SK-N-SH (cell line): Measurements from ENCODE around the gene ZNF107. TPM values are rescaled to one million over a fixed set of nuclear protein-coding genes. Genes with fewer than 3 reads are reported as not detected.
"Not testable (repeated sequence)": the region's sequence is repeated elsewhere in the genome, so short reads cannot be mapped to it uniquely, and the experiment has no call there.

ENCODE experiments used
- CTCF ChIA-PET: fragments of 300-600, 350-600 bp; formaldehyde crosslinking; extraction: SDS; loops from one replicate; lab custom pipeline; 2021; lab: Yijun Ruan, JAX
- POLR2A ChIA-PET: fragments of 350-600 bp; sonication (Branson Sonifier 250); formaldehyde crosslinking; extraction: SDS; loops from one replicate; lab custom pipeline; 2020; ENCODE audit warnings: antibody characterized with exemption, inconsistent platforms; lab: Yijun Ruan, JAX
- DNase-seq: peaks from one replicate; pipeline ENCODE4 v3.0.0; 2012
- H2AFZ ChIP-seq: fragments of 200-600 bp; sonication (generic); 2 replicates; pipeline ENCODE4 v1.8.1; 2016; ENCODE audit warnings: antibody characterized with exemption, mild to moderate bottlenecking, low read depth
- H3F3A ChIP-seq: fragments of 200-600 bp; sonication (generic); replicated peaks from 2 replicates; pipeline ENCODE3; 2016; ENCODE audit warnings: antibody characterized with exemption, mild to moderate bottlenecking; ENCODE audit not compliant: insufficient read depth
- H3K27ac ChIP-seq, 2 experiments: fragments of 200-500 bp in 1 of 2; fragments of 200-600 bp in 1 of 2; sonication (Bioruptor generic) in 1 of 2; sonication (generic), shearing (Covaris generic) in 1 of 2; 2 replicates each; pipeline versions ENCODE4 v1.5.1 to v1.6.1; 2014 to 2016; ENCODE audit warnings: low read depth in 2 of 2, inconsistent platforms in 1 of 2, low read length in 1 of 2, mild to moderate bottlenecking in 1 of 2, mixed read lengths in 1 of 2
- H3K27me3 ChIP-seq: fragments of 200-600 bp; sonication (generic), shearing (Covaris generic); 2 replicates; pipeline ENCODE4 v1.6.1; 2016; ENCODE audit warnings: mixed run types; ENCODE audit not compliant: insufficient read depth
- H3K36me3 ChIP-seq, 2 experiments: fragments of 200-500 bp in 1 of 2; fragments of 200-600 bp in 1 of 2; sonication (Bioruptor generic) in 1 of 2; sonication (generic) in 1 of 2; replicated peaks in 1 of 2; 2 replicates each; pipeline versions ENCODE3 to v1.5.1; 2014 to 2016; ENCODE audit warnings: low read length in 1 of 2, mild to moderate bottlenecking in 1 of 2; ENCODE audit not compliant: insufficient read depth in 2 of 2, control insufficient read depth in 1 of 2
- H3K4me1 ChIP-seq, 2 experiments: fragments of 200-500 bp in 1 of 2; fragments of 200-600 bp in 1 of 2; sonication (Bioruptor generic) in 1 of 2; sonication (generic), shearing (Covaris generic) in 1 of 2; 2 replicates each; pipeline versions ENCODE4 v1.5.1 to v1.6.1; 2014 to 2016; ENCODE audit warnings: low read depth in 1 of 2, low read length in 1 of 2, mixed run types in 1 of 2; ENCODE audit not compliant: insufficient read depth in 2 of 2, control insufficient read depth in 1 of 2
- H3K4me2 ChIP-seq: fragments of 200-600 bp; sonication (generic), shearing (Covaris generic); 2 replicates; pipeline ENCODE4 v1.6.1; 2017; ENCODE audit warnings: mixed run types
- H3K4me3 ChIP-seq, 2 experiments: fragments of 200-500 bp in 1 of 2; fragments of 200-600 bp in 1 of 2; sonication (Bioruptor generic) in 1 of 2; sonication (generic), shearing (Covaris generic) in 1 of 2; 2 replicates each; pipeline versions ENCODE4 v1.5.1 to v1.8.1; 2014 to 2016; ENCODE audit warnings: low read depth in 2 of 2, inconsistent platforms in 1 of 2, low read length in 1 of 2, mild to moderate bottlenecking in 1 of 2, mixed read lengths in 1 of 2, moderate library complexity in 1 of 2
- H3K79me2 ChIP-seq: fragments of 200-600 bp; sonication (generic); 2 replicates; pipeline ENCODE4 v1.8.1; 2017; ENCODE audit warnings: mild to moderate bottlenecking; ENCODE audit not compliant: insufficient read depth
- H3K9ac ChIP-seq: fragments of 200-600 bp; sonication (generic); 2 replicates; pipeline ENCODE4 v1.6.1; 2017; ENCODE audit warnings: mixed run types
- H3K9me2 ChIP-seq: fragments of 200-600 bp; sonication (generic); 2 replicates; pipeline ENCODE4 v1.6.1; 2017; ENCODE audit warnings: mixed run types
- H3K9me3 ChIP-seq: fragments of 200-600 bp; sonication (generic); 2 replicates; pipeline ENCODE4 v1.6.1; 2017; ENCODE audit warnings: mixed run types, mild to moderate bottlenecking, moderate library complexity
- H4K20me1 ChIP-seq: fragments of 200-600 bp; sonication (generic); 2 replicates; pipeline ENCODE4 v1.6.1; 2017; ENCODE audit warnings: mild to moderate bottlenecking, mixed run types; ENCODE audit not compliant: insufficient read depth
- CHD2 ChIP-seq: fragments of 150-350 bp; IDR thresholded peaks from 2 replicates; pipeline ENCODE4 v1.6.1; 2018; ENCODE audit warnings: low read length; ENCODE audit not compliant: partially characterized antibody
- FOXJ3 ChIP-seq: sonication (generic); formaldehyde crosslinking; IDR thresholded peaks from 2 replicates; pipeline ENCODE4 v1.5.1; 2020; ENCODE audit warnings: mild to moderate bottlenecking, missing genetic modification reagents
- FOXM1 ChIP-seq: IDR thresholded peaks from 2 replicates; pipeline ENCODE4 v1.4.0; 2012; ENCODE audit warnings: low read depth, mild to moderate bottlenecking
- RXRA ChIP-seq: IDR thresholded peaks from 2 replicates; pipeline ENCODE4 v1.4.0; 2012; ENCODE audit warnings: low read depth, mild to moderate bottlenecking, borderline replicate concordance
- WGBS: methylation state at CpG from one replicate; pipeline ENCODE4 v1.1.6; 2017; ENCODE audit warnings: low lambda C conversion rate; 5-methylcytosine and 5-hydroxymethylcytosine counted together
- polyA plus RNA-seq, 3 experiments: library from polyadenylated mRNA; depleted of rRNA; stranded (reverse); fragments of >200 nt; gene quantifications; 2 replicates each; pipeline ENCODE4 v1.2.3, GENCODE V29; 2012
- TF ChIP-seq, protein P1 (sequence below): fragments of 150-350 bp; IDR thresholded peaks from 2 replicates; pipeline ENCODE4 v1.6.1; 2017; ENCODE audit warnings: antibody characterized with exemption, low read length, low read depth, borderline replicate concordance
- TF ChIP-seq, protein P2 (sequence below): IDR thresholded peaks from 2 replicates; pipeline ENCODE4 v1.4.0; 2012; ENCODE audit warnings: low read depth, borderline replicate concordance

The ZNF107 gene
- polyA plus RNA-seq, 1 of the 3 experiments (the other 2 are of a cell fraction) = 2.0 TPM

DNA sequence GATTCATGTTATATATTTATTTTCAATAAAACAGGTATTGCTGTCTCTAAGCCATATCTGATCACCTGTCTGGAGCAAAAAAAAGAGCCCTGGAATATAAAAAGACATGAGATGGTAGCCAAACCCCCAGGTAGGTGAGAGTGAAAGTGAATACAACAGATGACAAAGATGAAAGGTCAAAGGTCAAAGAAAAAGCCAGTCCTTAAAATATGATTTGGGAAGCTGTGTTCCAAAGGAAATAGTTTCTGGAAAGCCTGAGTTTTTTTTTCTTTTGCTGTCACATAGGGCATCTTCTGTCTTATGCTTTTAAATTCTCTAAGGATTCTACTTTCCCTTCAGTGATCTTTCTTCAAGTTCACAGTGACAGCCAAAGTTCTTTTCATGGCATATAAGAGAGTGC lies 25.9 kb downstream of the ZNF107 start:
- CTCF ChIA-PET = interaction anchor here (1.5 kb wide), 1 partner anchor 16 kb away, joined by 3 read pairs; no protein-coding TSS in a partner anchor
- no peak for DNase-seq
- Histone ChIP-seq H3K27me3 (no peaks in the 10 kb centered on the region), H3K9me3 (peaks cover 6% of the 10 kb centered on the region), H3K79me2 (peaks cover 39% of the 10 kb centered on the region; the same call in 1 of the 2 replicates), H3F3A (no peaks in the 10 kb centered on the region), H3K9me2 (no peaks in the 10 kb centered on the region), H3K27ac (no peak overlapping the region), H3K4me1 (peaks cover 0 to 3% of the 10 kb centered on the region in 2 experiments; a peak in 1 of 4 replicates), H3K9ac (no peak overlapping the region), H2AFZ (no peak overlapping the region), H3K4me3 (no peak overlapping the region), H3K36me3 (peaks cover 39 to 65% of the 10 kb centered on the region in 2 experiments), H4K20me1 (no peaks in the 10 kb centered on the region), H3K4me2 (no peak overlapping the region)
- TF ChIP-seq, protein P1, sequence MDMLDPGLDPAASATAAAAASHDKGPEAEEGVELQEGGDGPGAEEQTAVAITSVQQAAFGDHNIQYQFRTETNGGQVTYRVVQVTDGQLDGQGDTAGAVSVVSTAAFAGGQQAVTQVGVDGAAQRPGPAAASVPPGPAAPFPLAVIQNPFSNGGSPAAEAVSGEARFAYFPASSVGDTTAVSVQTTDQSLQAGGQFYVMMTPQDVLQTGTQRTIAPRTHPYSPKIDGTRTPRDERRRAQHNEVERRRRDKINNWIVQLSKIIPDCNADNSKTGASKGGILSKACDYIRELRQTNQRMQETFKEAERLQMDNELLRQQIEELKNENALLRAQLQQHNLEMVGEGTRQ = no peak
- TF ChIP-seq FOXM1 = no peak
- POLR2A ChIA-PET = no interaction called here

- H3K4me2 ChIP-seq, CTCF ChIA-PET: not testable (repeated sequence)
- WGBS = 97% methylated on average over 12 of the region's 12 CpGs
Measured at GRCh38 chr7:64697863-64698262, 31.9 kb downstream of the ZNF107 start.

DNA sequence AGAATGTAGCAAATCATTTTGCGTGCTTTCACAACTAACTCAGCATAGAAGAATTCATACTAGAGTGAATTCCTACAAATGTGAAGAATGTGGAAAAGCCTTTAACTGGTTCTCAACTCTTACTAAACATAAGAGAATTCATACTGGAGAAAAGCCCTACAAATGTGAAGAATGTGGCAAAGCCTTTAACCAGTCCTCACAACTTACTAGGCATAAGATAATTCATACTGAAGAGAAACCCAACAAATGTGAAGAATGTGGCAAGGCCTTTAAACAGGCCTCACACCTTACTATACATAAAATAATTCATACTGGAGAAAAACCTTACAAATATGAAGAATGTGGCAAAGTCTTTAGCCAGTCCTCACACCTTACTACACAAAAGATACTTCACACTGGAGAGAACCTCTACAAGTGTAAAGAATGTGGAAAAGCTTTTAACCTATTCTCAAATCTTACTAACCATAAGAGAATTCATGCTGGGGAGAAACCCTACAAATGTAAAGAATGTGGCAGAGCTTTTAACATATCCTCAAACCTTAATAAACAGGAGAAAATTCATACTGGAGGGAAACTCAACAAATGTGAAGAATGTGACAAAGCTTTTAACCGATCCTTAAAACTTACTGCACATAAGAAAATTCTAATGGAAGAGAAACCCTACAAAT lies 40.8 kb downstream of the ZNF107 start:
- Histone ChIP-seq H3K9me3 (peaks cover 92% of the 10 kb centered on the region), H3K9ac (no peak overlapping the region), H3K4me1 (no peaks in the 10 kb centered on the region), H3K36me3 (peaks cover 7 to 50% of the 10 kb centered on the region in 2 experiments), H3F3A (peaks cover 14% of the 10 kb centered on the region), H2AFZ (no peak overlapping the region), H3K27me3 (no peaks in the 10 kb centered on the region), H3K9me2 (no peaks in the 10 kb centered on the region), H3K27ac (no peak overlapping the region), H3K4me3 (no peak overlapping the region), H3K4me2 (no peak overlapping the region), H3K79me2 (no peaks in the 10 kb centered on the region), H4K20me1 (no peaks in the 10 kb centered on the region)
- POLR2A ChIA-PET = no interaction called here
- CTCF ChIA-PET = interaction anchor here (1.0 kb wide), 1 partner anchor 15 kb away, joined by 3 read pairs; no protein-coding TSS in a partner anchor
- TF ChIP-seq, protein P2, sequence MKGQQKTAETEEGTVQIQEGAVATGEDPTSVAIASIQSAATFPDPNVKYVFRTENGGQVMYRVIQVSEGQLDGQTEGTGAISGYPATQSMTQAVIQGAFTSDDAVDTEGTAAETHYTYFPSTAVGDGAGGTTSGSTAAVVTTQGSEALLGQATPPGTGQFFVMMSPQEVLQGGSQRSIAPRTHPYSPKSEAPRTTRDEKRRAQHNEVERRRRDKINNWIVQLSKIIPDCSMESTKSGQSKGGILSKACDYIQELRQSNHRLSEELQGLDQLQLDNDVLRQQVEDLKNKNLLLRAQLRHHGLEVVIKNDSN = no peak
- TF ChIP-seq RXRA (no peak), CHD2 (no peak), FOXJ3 (CRISPR knock-in tag) (no peak)
- 97% methylated on average over 2 of the region's 2 CpGs for WGBS
- DNase-seq = no peak

More at GRCh38 chr7:64697863-64698262, 31.9 kb downstream of the ZNF107 start:
- H3K27me3 ChIP-seq, H2AFZ ChIP-seq, POLR2A ChIA-PET, H3K27ac ChIP-seq, H4K20me1 ChIP-seq, H3K4me1 ChIP-seq, H3K9me2 ChIP-seq, H3F3A ChIP-seq, H3K9ac ChIP-seq, H3K4me3 ChIP-seq, DNase-seq: not testable (repeated sequence)
- peaks cover 23% of the 10 kb centered on the region; the same call in 1 of the 2 replicates for H3K79me2 ChIP-seq
- peaks cover 18 to 83% of the 10 kb centered on the region in 2 experiments for H3K36me3 ChIP-seq
- H3K9me3 ChIP-seq = peaks cover 43% of the 10 kb centered on the region

DNA sequence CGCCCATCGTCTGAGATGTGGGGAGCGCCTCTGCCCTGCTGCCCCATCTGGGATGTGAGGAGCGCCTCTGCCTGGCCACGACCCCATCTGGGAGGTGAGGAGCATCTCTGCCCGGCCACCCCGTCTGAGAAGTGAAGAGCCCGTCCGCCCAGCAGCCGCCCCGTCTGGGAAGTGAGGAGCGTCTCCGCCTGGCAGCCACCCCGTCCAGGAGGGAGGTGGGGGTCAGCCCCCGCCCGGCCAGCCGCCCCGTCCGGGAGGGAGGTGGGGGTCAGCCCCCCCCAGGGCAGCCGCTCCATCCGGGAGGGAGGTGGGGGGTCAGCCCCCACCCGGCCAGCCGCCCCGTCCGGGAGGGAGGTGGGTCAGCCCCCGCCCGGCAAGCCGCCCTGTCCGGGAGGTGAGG lies 52.0 kb downstream of the ZNF107 start:
- 81% methylated on average over 19 of the region's 29 CpGs for WGBS
- H3F3A ChIP-seq, H3K9me3 ChIP-seq, H3K4me1 ChIP-seq, H3K27ac ChIP-seq, H3K36me3 ChIP-seq, H3K9ac ChIP-seq, H4K20me1 ChIP-seq, H3K27me3 ChIP-seq, H3K79me2 ChIP-seq, H2AFZ ChIP-seq, POLR2A ChIA-PET, H3K4me2 ChIP-seq, CTCF ChIA-PET, H3K9me2 ChIP-seq, DNase-seq, H3K4me3 ChIP-seq: not testable (repeated sequence)
